Measurements from ENCODE around the gene LAMA2.

GRCh38 chr6:129455126-129455769, 572.3 kb downstream of the LAMA2 start:
- TF ChIP-seq EZH2 (IDR thresholded peaks at IDR 0.05; ENCODE audit: low read length, missing control alignments): no peak
- no peak for TF ChIP-seq CTCF (conservative IDR thresholded peaks at IDR 0.05 in 1 of 2, IDR thresholded peaks at IDR 0.05 in 1 of 2; ENCODE audit: low read depth in 1 of 2, low read length in 2 of 2)

Data from fibroblast of lung (primary cell).